HG03064 (cell line): ENCODE measurements around the gene PIGU.
"Not testable (repeated sequence)": the region's sequence is repeated elsewhere in the genome, so short reads cannot be mapped to it uniquely, and the experiment has no call there.

ENCODE experiments used
- ATAC-seq: cut with Tn5 transposase; IDR thresholded peaks from one replicate; pipeline ENCODE4 v1.9.1; 2021; ENCODE audit warnings: low read depth; ENCODE audit not compliant: unreplicated experiment

PIGU gene

GRCh38 chr20:34706912-34707784 is 30.3 kb upstream of the PIGU start:
- no peak for ATAC-seq

- ATAC-seq: no peak
These were observed 29.5 kb upstream of the PIGU start for GRCh38 chr20:34706302-34706875.

DNA sequence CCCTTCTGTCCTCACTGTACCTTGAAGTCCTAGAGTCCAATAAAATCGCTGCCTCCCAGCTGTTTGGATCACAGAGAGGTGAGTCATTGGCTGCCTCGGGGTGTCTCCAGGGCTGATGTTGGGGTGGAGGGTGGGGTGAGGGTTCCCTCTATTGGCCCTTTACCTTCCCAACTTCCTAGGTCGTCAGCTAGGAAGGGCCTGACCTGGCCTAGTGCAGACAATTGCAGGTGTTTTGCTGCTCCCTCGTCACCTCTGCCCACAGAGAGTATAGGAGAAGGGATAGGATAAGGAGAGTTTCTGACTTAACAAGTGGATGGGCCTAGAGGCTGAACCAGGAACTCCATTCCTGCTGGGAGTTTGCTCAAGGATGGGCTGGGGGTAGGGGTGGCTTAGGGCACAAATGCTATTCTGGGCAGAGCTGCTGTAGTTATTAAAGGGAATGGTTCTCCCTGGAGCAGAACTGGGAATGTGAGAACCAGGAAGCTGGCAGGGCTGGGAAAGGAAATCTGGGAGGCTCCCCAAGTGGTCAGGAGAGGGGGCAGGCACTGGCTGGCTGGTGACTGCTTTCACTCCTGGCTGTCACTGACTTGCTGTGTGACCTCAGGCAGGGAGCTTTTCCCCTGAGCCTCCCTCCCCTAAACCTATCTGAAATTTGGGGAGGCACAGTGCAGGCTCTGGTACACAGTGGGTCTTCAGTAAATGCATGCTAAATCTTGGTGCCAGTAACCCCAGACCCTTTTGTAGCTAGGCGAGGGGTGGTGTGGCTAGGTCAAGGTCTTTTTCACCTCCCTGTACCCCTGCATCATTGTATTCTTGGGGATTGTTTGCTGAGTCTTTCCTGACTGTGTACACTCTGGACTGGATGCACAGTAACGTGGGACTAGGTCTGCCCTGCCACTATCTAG is 28.8 kb upstream of the PIGU start:
- no peak for ATAC-seq

- ATAC-seq: no peak
These were observed 28.1 kb upstream of the PIGU start for GRCh38 chr20:34705008-34705396.

DNA sequence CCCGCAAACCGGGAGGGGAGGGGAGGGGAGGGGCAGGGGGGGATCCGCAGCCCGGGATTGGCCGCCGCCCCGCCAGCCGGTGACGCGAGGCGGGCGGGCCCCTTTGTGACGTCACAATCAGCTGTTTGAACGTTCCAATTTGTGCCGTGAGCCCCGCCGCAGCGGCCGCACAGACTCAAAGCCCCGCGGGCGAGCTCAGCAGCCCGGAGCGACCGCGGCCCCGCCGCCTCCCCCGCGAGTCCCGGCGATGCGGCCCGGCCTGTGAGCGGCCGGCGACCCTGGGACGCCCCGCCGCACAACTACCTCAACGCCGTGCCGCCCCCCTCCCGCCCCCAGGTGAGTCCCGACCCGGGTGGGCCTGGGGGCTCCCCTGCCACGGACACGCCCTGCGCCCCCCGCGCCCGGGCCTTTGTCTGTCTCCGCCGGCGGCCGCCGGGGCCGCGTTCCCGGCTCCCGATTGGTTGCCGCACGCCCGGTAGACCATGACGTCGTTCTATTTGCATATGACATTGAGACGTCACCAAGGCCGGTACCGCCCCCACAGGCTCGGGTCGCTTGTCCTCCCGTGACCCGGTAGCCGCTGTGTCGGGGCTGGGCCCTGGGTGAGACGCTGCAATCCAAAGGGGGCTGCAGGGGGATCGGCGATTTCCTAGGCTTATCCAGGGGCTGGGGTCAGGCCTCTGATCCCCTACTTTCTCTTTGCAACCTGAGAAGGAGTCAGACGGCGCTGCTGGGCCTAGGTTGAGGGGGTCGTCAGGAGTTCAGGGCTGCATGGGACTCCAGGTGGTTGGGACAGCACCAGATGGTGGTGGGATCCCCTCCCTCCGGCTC is 27.5 kb upstream of the PIGU start, which contains the start of gene TP53INP2:
Gene TP53INP2 (plus strand): TSS at position 168 of the 831 bp plus-strand sequence. CDS start 4,396 bp downstream, outside the sequence.
- ATAC-seq: peak; percentile 39

DNA sequence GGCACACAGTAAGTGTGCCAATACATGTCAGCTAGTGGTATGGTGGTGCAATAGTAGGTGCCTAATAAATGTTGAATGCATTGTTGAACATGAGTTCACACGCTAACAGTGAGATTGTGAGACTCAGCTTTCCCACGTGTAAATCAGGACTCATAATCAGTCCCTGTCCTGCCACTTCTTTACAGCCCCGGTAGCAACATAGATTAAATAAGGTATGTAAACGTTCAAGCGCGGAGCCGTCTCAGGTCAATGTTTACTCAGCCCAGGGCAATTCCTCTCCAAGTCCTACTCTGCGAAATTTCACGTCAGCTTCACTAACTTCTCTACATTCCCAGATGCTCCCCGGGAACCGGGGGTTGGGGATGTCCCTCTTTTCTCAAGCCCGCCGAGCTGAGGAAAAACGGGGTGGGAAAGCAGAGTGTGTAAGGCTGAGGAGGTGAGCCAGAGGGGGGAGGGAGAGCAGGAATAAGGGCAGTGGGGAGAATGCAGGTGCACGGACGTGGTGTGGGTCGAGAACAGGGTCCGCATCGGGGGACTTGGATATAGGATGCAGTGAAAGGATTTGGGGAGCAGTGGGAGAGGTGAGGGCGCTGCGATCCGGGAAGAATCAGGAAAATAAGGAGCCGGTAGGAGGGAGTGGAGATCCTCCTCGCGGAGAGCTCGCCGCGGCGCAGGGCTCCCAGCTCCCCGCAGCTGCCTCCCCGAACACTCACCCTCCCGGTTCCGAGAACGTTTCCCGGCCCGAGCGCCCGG is 26.7 kb upstream of the PIGU start:
- ATAC-seq: peak; percentile 2

DNA sequence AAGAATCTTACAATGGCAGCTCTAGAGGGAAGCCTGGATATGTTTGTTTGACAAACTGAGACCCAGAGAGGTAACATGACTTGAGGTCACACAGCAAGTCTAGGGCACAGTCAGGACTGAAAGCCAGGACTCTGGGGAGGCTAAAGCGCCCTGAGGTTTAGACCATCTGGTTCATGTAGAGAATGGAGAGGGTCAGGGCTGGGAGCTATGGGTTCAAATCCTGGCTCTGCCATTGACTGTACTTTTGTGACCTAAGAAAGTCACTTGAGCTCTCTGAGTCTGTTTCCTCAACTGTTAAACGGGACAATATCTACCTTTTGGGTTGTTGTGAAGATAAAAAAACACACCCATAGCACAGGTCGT is 26.1 kb upstream of the PIGU start:
- no peak for ATAC-seq

- no peak for ATAC-seq
These were observed 24.7 kb upstream of the PIGU start for GRCh38 chr20:34701405-34702085.

DNA sequence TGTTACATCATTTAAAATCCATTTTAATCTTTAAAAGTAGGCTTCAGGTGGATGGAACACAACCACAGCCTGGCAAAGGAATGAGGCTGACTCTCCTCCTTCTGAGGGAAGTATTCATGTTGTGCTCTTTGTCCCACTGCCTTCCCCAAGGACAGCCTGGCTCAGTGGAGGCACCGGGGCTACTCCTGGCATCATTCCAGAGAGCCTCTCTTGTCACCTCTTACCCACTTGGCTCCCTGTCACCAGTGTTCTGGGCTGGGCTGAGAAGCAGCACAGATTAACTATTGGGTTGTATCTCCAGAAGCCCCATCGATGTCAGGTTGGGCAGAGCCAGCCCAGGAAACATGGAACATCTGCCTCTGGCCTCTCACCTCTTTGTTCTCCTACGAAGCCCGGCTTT is 16.5 kb upstream of the PIGU start:
- no peak for ATAC-seq

GRCh38 chr20:34691838-34692237 is 14.9 kb upstream of the PIGU start:
- ATAC-seq: no peak

GRCh38 chr20:34689486-34689885 is 12.6 kb upstream of the PIGU start:
- no peak for ATAC-seq

DNA sequence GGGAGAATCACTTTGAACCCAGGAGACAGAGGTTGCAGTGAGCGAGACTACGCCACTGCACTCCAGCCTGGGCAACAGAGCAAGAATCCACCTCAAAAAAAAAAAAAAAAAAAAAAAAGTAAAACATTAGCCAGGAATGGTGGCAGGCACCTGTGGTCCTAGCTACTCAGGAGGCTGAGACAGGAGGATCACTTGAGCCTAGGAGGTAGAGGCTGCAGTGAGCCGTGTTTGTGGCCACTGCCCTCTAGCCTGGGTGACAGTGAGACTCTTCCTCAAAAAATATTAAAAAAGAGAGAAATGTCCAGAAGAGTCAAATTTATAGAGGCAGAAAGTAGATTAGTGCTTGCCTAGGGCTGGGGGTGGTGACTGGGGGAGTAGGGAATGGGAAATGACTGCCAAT is 6.8 kb upstream of the PIGU start:
- no peak for ATAC-seq

DNA sequence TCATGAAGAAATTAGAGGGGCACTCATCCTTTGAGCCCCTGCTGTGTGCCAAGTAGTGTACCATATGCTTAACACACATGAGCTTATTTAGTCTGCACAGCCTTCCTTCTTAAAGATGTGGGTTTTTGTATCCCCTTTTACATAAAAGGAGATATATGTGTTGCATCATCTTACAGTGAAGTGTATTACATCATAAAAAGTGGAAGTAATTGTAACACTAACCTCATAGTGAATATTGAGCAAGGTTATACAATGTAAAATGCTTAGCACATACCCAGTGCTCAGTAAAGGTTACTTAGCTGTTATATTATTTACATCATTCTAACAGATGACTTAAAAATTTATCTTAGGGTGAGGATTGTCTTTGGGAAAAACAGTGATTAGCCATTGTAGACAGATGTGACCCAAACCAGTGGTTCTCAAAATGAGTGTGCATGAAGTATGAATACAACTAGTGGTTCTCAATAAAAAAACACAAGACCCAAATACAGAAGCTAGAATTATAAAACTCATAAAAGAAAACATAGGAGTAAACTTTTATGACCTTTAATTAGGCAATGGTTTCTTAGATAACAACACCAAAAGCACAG is 3.8 kb upstream of the PIGU start:
- no peak for ATAC-seq

DNA sequence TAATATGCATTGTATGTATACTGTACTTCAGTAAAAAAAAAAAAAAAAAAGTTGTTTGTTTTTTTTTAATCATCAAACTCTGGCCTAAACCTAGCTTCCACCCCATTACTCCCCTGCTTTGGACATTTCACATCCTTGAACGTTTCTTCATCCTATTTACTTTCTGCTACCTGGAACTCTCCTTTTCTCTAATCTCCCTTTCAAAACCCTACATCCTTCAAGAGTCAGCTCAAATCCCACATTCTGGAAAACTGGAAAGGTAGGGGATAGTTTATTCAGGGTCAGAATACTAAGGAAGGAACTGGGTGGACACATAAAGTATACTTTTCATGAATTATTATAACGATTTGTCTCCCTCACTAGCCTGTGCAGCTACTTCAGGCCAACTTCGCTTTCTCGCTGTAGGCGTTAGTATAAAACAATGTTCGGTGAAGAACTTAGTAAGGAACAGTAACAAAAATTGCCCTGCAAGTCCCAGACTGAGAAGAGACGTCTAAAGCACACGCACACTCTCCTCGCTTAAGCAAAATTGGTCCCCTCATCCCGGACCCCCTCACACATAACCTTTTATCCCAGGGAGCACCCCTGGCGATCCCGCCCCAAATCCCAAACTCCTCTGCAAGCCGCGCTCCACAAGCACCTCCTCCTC is 775 bp downstream of the PIGU start:
- ATAC-seq: no peak

GRCh38 chr20:34675561-34675960 is 1.3 kb downstream of the PIGU start:
- ATAC-seq: no peak

GRCh38 chr20:34673412-34673811 is 3.5 kb downstream of the PIGU start:
- no peak for ATAC-seq

GRCh38 chr20:34669094-34669493 is 7.8 kb downstream of the PIGU start:
- no peak for ATAC-seq

DNA sequence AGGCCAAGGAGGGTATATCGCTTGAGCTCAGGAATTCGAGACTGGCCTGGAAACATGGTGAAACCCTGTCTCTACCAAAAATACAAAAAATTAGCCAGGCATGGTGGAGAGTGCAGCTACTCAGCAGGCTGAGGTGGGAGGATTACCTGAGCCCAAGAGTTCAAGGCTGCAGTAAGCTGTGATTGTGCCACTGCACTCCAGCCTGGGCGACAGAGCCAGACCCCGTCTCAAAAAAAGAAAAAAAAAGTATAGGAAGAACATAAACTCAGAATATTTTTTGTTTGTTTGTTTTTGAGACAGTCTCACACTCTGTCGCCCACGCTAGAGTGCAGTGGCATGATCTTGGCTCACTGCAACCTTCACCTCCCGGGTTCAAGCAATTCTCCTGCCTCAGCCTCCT is 12.1 kb downstream of the PIGU start:
- not testable (repeated sequence) for ATAC-seq
